Neural cell (in vitro differentiated cells): ENCODE measurements around the gene OBSL1. TPM values are rescaled to one million over a fixed set of nuclear protein-coding genes. Genes with fewer than 3 reads are reported as not detected.

Experiments
- H2AFZ ChIP-seq: fragments of 200-600, 300-800 bp; sonication (generic), shearing (Covaris generic); 2 replicates; pipeline ENCODE4 v1.6.0; 2014; ENCODE audit warnings: low read depth, mild to moderate bottlenecking, antibody characterized with exemption, low read length, moderate library complexity
- H3F3A ChIP-seq: fragments of 200-600 bp; shearing (Covaris generic); 2 replicates; pipeline ENCODE4 v1.6.1; 2016; ENCODE audit warnings: mild to moderate bottlenecking, moderate library complexity, mixed read lengths, antibody characterized with exemption, low read length; ENCODE audit not compliant: insufficient read depth, poor library complexity, severe bottlenecking
- H3K27ac ChIP-seq: fragments of 200-600, 300-800 bp; sonication (generic), shearing (Covaris generic); 2 replicates; pipeline ENCODE4 v1.5.1; 2014; ENCODE audit warnings: mild to moderate bottlenecking, low read length, moderate library complexity
- H3K27me3 ChIP-seq: fragments of 300-800, 200-600 bp; sonication (generic), shearing (Covaris generic); 2 replicates; pipeline ENCODE4 v1.6.0; 2014; ENCODE audit warnings: mild to moderate bottlenecking, low read depth, low read length, moderate library complexity; ENCODE audit not compliant: insufficient read depth
- H3K36me3 ChIP-seq: fragments of 300-800, 200-600 bp; sonication (generic), shearing (Covaris generic); 2 replicates; pipeline ENCODE4 v1.5.1; 2014; ENCODE audit warnings: mild to moderate bottlenecking, antibody characterized with exemption, low read length, moderate library complexity; ENCODE audit not compliant: insufficient read depth
- H3K4me2 ChIP-seq: fragments of 300-800, 200-600 bp; sonication (generic), shearing (Covaris generic); 2 replicates; pipeline ENCODE4 v1.6.0; 2014; ENCODE audit warnings: mild to moderate bottlenecking, low read length
- H3K4me3 ChIP-seq: fragments of 300-800, 200-600 bp; sonication (generic), shearing (Covaris generic); 2 replicates; pipeline ENCODE4 v1.5.1; 2014; ENCODE audit warnings: mild to moderate bottlenecking, low read length, moderate library complexity
- H3K79me2 ChIP-seq: fragments of 200-600 bp; shearing (Covaris generic); replicated peaks from 2 replicates; pipeline ENCODE4 v1.6.0; 2014; ENCODE audit warnings: mild to moderate bottlenecking, low read length, moderate library complexity; ENCODE audit not compliant: insufficient read depth
- H3K9ac ChIP-seq: fragments of 300-800, 200-600 bp; sonication (generic), shearing (Covaris generic); 2 replicates; pipeline ENCODE4 v1.6.1; 2016; ENCODE audit warnings: mild to moderate bottlenecking, low read length, mixed read lengths
- H3K9me2 ChIP-seq: fragments of 200-600 bp; shearing (Covaris generic); 2 replicates; pipeline ENCODE4 v1.6.1; 2016; ENCODE audit warnings: mild to moderate bottlenecking, low read length, mixed read lengths; ENCODE audit not compliant: insufficient read depth
- H3K9me3 ChIP-seq: fragments of 200-600, 300-800 bp; sonication (generic), shearing (Covaris generic); 2 replicates; pipeline ENCODE4 v1.6.1; 2016; ENCODE audit warnings: mild to moderate bottlenecking, mixed run types, low read length, moderate library complexity, mixed read lengths
- H4K20me1 ChIP-seq: fragments of 200-600 bp; shearing (Covaris generic); 2 replicates; pipeline ENCODE4 v1.6.1; 2016; ENCODE audit warnings: mild to moderate bottlenecking, mixed run types; ENCODE audit not compliant: insufficient read depth
- EP300 ChIP-seq: fragments of 450-650 bp; conservative IDR thresholded peaks from 2 replicates; pipeline ENCODE4 v1.6.1; 2014; ENCODE audit warnings: antibody characterized with exemption, mild to moderate bottlenecking, moderate library complexity; ENCODE audit not compliant: poor library complexity, severe bottlenecking
- EZH2 ChIP-seq: fragments of 200-600, 300-800 bp; shearing (Covaris generic), sonication (generic); IDR thresholded peaks from 2 replicates; pipeline ENCODE4 v1.6.1; 2014; ENCODE audit warnings: antibody characterized with exemption, low read length, borderline replicate concordance, mild to moderate bottlenecking; ENCODE audit not compliant: insufficient read depth, poor library complexity, severe bottlenecking
- MXI1 ChIP-seq: fragments of 450-650 bp; conservative IDR thresholded peaks from 2 replicates; pipeline ENCODE4 v1.6.1; 2014; ENCODE audit warnings: antibody characterized with exemption, mild to moderate bottlenecking; ENCODE audit not compliant: poor library complexity, severe bottlenecking
- POLR2AphosphoS5 ChIP-seq: IDR thresholded peaks from 2 replicates; pipeline ENCODE4 v1.6.1; 2012
- RAD21 ChIP-seq: fragments of 450-650 bp; conservative IDR thresholded peaks from 2 replicates; pipeline ENCODE4 v1.6.1; 2014; ENCODE audit warnings: antibody characterized with exemption, mild to moderate bottlenecking, moderate library complexity
- SMC3 ChIP-seq: fragments of 450-650 bp; conservative IDR thresholded peaks from 2 replicates; pipeline ENCODE4 v1.6.1; 2014; ENCODE audit warnings: antibody characterized with exemption, mild to moderate bottlenecking, moderate library complexity; ENCODE audit not compliant: poor library complexity
- TAF1 ChIP-seq: IDR thresholded peaks from 2 replicates; pipeline ENCODE4 v1.6.1; 2012; ENCODE audit warnings: low read depth
- polyA plus RNA-seq: library from polyadenylated mRNA; depleted of rRNA; stranded (reverse); fragments of >200 nt; gene quantifications from 2 replicates; pipeline ENCODE4 v1.2.3, GENCODE V29; 2014
- TF ChIP-seq, protein P1 (sequence below): fragments of 450-650 bp; IDR thresholded peaks from 2 replicates; pipeline ENCODE4 v1.5.1; 2014; ENCODE audit warnings: antibody characterized with exemption, mild to moderate bottlenecking, moderate library complexity; ENCODE audit not compliant: poor library complexity, severe bottlenecking
- TF ChIP-seq, protein P2 (sequence below): IDR thresholded peaks from 2 replicates; pipeline ENCODE4 v1.6.1; 2012; ENCODE audit warnings: borderline replicate concordance

Gene OBSL1
- polyA plus RNA-seq, 1 donor from 2014 or later = 59.7 TPM

DNA sequence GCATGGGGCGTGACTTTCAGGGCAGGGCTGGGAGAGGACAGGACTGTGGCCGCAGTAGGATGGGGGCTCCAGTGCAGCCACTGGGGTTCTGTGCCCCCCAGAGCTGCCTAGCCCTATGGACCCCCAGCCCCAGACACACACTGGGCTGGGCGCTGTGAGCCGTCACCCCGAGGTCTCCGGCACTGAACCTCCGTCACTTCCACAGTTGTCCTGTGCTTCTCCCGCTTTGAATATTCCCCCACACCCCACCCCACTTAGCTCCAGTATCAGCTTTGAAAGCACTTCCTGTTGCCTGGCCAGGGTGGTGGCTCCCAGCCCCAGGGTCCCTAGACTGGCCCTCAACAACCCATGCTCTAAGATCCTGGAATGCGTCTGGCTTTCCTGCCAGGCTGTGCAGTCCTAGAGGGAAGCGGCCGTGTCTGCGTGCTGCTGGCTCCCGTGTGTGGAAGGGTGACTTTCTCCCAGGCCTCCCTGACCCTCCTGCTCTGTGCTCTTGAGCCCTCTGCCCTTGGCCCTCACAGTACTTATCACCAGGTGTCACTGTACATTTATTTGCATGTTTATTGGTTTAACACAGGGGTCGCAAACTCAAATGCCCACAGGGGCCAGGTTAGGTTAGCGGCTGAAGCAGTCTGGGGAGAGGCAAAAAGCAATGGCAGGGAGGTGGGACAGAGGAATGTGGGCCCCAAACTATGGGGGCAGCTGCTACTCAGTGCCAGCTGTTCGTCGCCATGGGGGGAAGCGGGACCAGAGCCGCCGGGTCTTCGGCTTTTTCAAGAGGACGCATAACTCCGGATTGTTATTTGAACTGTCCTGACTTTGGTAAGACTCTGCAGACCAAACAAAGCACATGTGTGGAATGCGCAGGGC, 9.9 kb downstream of the OBSL1 start:
- H3K27ac ChIP-seq = no peak overlapping the region

DNA sequence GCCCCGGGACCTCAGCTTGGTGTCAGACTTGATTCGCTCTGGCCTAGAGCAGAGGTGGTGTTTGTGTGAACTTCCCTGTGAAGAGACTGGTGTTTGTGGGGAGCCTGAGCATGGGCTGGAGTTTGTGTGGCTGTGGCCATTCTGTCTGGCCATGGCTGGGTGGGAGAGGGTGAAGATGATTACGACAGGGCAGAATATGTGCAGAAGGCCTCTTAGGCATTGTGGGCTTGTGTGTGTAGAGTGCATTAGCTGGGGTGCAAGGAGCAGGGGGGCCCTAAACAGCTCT, 10.5 kb downstream of the OBSL1 start:
- Histone ChIP-seq H3K9me2 (no peaks in the 10 kb centered on the region), H3K27me3 (no peaks in the 10 kb centered on the region), H2AFZ (no peak overlapping the region), H3K36me3 (no peaks in the 10 kb centered on the region), H3K9ac (no peak overlapping the region), H3K9me3 (no peaks in the 10 kb centered on the region), H3K4me3 (no peak overlapping the region), H3K4me2 (no peak overlapping the region), H4K20me1 (no peaks in the 10 kb centered on the region), H3K27ac (no peak overlapping the region), H3K79me2 (no peaks in the 10 kb centered on the region), H3F3A (no peaks in the 10 kb centered on the region)
- TF ChIP-seq MXI1 (no peak), EP300 (no peak), SMC3 (no peak), POLR2AphosphoS5 (no peak), RAD21 (no peak), EZH2 (no peak), TAF1 (no peak)
- TF ChIP-seq, protein P1, sequence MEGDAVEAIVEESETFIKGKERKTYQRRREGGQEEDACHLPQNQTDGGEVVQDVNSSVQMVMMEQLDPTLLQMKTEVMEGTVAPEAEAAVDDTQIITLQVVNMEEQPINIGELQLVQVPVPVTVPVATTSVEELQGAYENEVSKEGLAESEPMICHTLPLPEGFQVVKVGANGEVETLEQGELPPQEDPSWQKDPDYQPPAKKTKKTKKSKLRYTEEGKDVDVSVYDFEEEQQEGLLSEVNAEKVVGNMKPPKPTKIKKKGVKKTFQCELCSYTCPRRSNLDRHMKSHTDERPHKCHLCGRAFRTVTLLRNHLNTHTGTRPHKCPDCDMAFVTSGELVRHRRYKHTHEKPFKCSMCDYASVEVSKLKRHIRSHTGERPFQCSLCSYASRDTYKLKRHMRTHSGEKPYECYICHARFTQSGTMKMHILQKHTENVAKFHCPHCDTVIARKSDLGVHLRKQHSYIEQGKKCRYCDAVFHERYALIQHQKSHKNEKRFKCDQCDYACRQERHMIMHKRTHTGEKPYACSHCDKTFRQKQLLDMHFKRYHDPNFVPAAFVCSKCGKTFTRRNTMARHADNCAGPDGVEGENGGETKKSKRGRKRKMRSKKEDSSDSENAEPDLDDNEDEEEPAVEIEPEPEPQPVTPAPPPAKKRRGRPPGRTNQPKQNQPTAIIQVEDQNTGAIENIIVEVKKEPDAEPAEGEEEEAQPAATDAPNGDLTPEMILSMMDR = no peak
- TF ChIP-seq, protein P2, sequence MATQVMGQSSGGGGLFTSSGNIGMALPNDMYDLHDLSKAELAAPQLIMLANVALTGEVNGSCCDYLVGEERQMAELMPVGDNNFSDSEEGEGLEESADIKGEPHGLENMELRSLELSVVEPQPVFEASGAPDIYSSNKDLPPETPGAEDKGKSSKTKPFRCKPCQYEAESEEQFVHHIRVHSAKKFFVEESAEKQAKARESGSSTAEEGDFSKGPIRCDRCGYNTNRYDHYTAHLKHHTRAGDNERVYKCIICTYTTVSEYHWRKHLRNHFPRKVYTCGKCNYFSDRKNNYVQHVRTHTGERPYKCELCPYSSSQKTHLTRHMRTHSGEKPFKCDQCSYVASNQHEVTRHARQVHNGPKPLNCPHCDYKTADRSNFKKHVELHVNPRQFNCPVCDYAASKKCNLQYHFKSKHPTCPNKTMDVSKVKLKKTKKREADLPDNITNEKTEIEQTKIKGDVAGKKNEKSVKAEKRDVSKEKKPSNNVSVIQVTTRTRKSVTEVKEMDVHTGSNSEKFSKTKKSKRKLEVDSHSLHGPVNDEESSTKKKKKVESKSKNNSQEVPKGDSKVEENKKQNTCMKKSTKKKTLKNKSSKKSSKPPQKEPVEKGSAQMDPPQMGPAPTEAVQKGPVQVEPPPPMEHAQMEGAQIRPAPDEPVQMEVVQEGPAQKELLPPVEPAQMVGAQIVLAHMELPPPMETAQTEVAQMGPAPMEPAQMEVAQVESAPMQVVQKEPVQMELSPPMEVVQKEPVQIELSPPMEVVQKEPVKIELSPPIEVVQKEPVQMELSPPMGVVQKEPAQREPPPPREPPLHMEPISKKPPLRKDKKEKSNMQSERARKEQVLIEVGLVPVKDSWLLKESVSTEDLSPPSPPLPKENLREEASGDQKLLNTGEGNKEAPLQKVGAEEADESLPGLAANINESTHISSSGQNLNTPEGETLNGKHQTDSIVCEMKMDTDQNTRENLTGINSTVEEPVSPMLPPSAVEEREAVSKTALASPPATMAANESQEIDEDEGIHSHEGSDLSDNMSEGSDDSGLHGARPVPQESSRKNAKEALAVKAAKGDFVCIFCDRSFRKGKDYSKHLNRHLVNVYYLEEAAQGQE = no peak

More for the DNA sequence above, 9.9 kb downstream of the OBSL1 start:
- Histone ChIP-seq H3K4me3 (no peak overlapping the region), H3K27me3 (no peaks in the 10 kb centered on the region), H3K9me2 (no peaks in the 10 kb centered on the region), H3K9ac (no peak overlapping the region), H3K9me3 (no peaks in the 10 kb centered on the region), H3F3A (no peaks in the 10 kb centered on the region), H3K4me2 (no peak overlapping the region), H4K20me1 (no peaks in the 10 kb centered on the region), H3K36me3 (no peaks in the 10 kb centered on the region), H3K79me2 (no peaks in the 10 kb centered on the region), H2AFZ (no peak overlapping the region)
- no peak for TF ChIP-seq MXI1
- no peak for TF ChIP-seq EZH2
- TF ChIP-seq TAF1 = no peak
- TF ChIP-seq POLR2AphosphoS5 = no peak
- TF ChIP-seq, protein P2 = no peak
- TF ChIP-seq, protein P1 = no peak
- TF ChIP-seq SMC3 = no peak
- TF ChIP-seq EP300 = no peak
- no peak for TF ChIP-seq RAD21
